Ascending aorta (tissue), 2 donors: Measurements from ENCODE around the gene ABHD8. TPM values are rescaled to one million over a fixed set of nuclear protein-coding genes. Genes with fewer than 3 reads are reported as not detected.

Experiments used
- DNase-seq, 2 donors: peaks; one replicate each; pipeline ENCODE4 v3.0.0-alpha.2; 2019; ENCODE audit warnings: low spot score in 2 of 2
- H3K27ac ChIP-seq, 2 donors: fragments of 200-600 bp; sonication (generic); one replicate each; pipeline ENCODE4 v1.5.1; 2016 to 2017; ENCODE audit warnings: mild to moderate bottlenecking in 1 of 2
- H3K27me3 ChIP-seq: fragments of 200-600 bp; sonication (generic); one replicate; pipeline ENCODE4 v1.5.1; 2017
- H3K36me3 ChIP-seq, 2 donors: fragments of 200-600 bp; sonication (generic); one replicate each; pipeline ENCODE4 v1.5.1; 2016
- H3K4me1 ChIP-seq, 2 donors: fragments of 200-600 bp; sonication (generic); one replicate each; pipeline ENCODE4 v1.5.1; 2016 to 2017; ENCODE audit warnings: mild to moderate bottlenecking in 1 of 2
- H3K4me3 ChIP-seq, 2 donors: fragments of 200-600 bp; sonication (generic); one replicate each; pipeline ENCODE4 v1.5.1; 2016 to 2017; ENCODE audit warnings: mild to moderate bottlenecking in 1 of 2
- H3K9me3 ChIP-seq, 2 donors: fragments of 200-600 bp; sonication (generic); one replicate each; pipeline ENCODE4 v1.5.1; 2016
- intact Hi-C: fragments of 100-400 bp; cut with DNase I; formaldehyde crosslinking; loops from one replicate; pipeline ENCODE4 v1.15.1; 2023
- total RNA-seq: library from RNA; depleted of rRNA; stranded (reverse); fragments of >200 nt; gene quantifications from one replicate; pipeline ENCODE4 v1.1.0, GENCODE V29; 2016
- TF ChIP-seq, protein P1 (sequence below), 3 experiments: fragments of 200-600 bp in 2 of 3; fragments of 450-650 bp in 1 of 3; sonication (generic) in 2 of 3; IDR thresholded peaks; one replicate each; pipeline ENCODE4 v1.5.1; 2016 to 2019; ENCODE audit warnings: antibody characterized with exemption in 3 of 3, mild to moderate bottlenecking in 1 of 3, moderate library complexity in 1 of 3

Gene ABHD8
- total RNA-seq, 1 donor from 2014 or later = 32.2 TPM

DNA sequence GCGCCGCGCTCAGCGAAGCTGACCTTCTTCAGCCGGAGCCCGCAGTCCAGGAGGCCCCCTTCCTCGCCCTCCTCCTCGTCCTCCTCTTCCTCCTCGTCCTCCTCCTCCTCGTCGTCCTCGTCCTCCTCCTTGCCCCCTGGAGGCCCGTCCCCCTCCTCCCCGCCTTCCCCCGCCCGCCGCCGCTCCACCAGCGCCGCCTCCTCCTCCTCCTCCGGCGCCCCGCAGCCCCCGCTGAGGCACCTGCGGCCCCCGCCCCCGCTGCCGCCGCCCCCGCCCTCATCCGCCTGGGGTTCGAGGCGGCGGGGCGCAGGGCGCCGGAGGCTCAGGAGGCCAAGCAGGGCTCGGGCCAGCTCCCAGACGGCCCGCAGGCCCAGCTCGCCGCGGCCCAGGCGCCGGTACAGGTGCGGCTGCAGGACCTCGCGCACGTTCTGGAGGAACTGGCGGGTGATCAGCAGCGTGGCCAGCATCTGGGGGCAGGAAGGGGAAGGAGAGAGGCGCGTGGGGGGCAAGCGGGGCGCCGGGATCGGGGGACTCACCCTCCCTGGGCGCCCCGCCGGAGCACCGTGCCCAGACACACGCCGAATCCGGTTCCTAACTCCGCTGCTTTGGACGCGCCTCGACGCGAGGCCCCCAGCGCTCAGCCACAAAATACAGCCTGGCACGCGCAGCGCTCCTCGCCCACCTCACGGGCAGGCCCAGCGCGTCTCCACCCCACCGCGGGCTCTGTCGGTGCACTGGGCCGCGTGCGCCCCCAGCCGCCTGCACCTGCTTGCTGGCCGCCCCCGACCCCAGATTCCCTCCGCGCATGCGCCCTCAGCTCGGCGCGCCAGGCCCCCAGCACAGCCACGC, 25.5 kb upstream of the ABHD8 start:
- H3K9me3 ChIP-seq = no peaks in the 10 kb centered on the region
- H3K4me1 ChIP-seq = peaks cover 4 to 14% of the 10 kb centered on the region in 2 donors
- no peak for DNase-seq
- intact Hi-C loops = no loop called here
- H3K36me3 ChIP-seq = no peaks in the 10 kb centered on the region
- H3K4me3 ChIP-seq = peak overlapping the region; percentile 27 to 30
- H3K27ac ChIP-seq = no peak overlapping the region
- no peaks in the 10 kb centered on the region for H3K27me3 ChIP-seq
- TF ChIP-seq, protein P1, sequence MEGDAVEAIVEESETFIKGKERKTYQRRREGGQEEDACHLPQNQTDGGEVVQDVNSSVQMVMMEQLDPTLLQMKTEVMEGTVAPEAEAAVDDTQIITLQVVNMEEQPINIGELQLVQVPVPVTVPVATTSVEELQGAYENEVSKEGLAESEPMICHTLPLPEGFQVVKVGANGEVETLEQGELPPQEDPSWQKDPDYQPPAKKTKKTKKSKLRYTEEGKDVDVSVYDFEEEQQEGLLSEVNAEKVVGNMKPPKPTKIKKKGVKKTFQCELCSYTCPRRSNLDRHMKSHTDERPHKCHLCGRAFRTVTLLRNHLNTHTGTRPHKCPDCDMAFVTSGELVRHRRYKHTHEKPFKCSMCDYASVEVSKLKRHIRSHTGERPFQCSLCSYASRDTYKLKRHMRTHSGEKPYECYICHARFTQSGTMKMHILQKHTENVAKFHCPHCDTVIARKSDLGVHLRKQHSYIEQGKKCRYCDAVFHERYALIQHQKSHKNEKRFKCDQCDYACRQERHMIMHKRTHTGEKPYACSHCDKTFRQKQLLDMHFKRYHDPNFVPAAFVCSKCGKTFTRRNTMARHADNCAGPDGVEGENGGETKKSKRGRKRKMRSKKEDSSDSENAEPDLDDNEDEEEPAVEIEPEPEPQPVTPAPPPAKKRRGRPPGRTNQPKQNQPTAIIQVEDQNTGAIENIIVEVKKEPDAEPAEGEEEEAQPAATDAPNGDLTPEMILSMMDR (IDR thresholded peaks at IDR 0.05) = no peak

DNA sequence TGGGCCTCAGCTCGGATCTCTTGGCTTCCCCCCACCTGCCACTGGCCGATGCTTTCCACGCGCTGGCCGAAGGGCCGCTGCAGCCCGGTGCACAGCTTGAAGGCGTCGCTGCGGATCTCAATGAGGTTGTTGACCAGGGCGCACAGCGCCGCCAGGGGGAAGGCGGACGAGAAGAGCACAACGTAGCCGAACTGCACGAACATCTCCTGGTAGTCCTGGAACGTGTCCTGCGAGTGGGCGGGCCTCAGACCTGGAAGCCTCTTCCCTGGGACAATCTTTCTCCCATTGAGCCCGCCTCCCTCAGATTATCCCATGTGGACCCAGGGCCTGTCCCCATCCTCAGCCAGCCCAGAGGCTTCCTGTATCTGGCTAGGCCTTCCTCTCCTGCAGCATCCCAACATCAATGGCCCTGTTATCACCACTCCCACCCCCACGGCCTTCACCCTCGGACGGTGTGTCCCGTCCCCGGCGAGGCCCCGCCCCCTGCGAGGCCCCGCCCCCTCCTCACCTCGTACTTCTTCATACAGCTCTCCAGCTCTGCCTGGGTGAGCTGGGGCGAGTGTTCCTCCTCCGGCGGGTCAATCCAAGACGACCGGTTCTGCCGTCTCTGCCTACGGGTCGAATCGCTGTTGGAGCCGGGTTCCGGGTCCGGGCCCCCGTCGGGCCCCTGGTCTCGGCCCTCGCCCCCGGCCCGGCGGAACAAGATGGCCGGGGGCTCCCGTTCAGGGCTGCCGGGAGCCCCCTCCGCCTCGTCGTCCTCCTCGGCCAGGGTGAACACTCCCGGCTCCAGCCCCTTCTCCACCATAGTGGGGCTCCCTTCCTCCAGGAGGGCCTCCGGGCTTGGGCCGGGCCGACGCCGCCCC, 24.7 kb upstream of the ABHD8 start:
- H3K9me3 ChIP-seq = no peaks in the 10 kb centered on the region
- no peaks in the 10 kb centered on the region for H3K27me3 ChIP-seq
- TF ChIP-seq, protein P1 (IDR thresholded peaks at IDR 0.05) = no peak
- no peak for DNase-seq
- H3K4me3 ChIP-seq = peak overlapping the region; percentile 27 to 30
- H3K4me1 ChIP-seq = peaks cover 10 to 18% of the 10 kb centered on the region in 2 donors
- intact Hi-C loops = no loop called here
- no peak overlapping the region for H3K27ac ChIP-seq
- H3K36me3 ChIP-seq = no peaks in the 10 kb centered on the region

DNA sequence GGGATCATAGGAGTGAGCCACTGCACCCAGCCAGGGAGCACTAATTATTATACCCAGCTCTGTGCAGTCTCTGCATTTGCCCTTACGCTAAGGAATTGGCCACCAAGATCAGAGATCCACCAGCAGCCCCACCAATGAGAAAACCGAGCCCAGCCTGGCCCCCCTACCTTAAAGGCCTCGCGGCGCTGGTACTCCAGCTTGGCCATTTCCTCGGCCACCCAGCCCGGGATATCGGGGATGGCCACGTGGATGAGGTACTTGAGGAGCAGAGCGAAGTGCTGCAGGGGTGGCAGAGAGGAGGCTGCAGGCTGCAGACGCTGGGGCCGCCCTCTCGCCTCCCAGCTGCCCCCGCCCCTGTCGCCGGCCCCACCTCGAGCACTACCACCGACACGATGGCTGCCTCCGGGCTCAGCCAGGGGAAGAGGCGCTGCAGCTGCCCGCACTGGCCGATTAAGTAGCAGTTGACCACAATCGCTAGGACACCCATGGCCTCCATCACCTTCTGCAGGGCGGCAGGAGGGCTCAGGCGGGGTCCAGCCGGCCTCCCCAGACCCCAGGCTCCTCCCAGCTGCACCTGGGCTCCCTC, 23.9 kb upstream of the ABHD8 start:
- Histone ChIP-seq H3K4me3 (no peak overlapping the region), H3K9me3 (no peaks in the 10 kb centered on the region), H3K36me3 (no peaks in the 10 kb centered on the region), H3K27ac (no peak overlapping the region), H3K27me3 (no peaks in the 10 kb centered on the region), H3K4me1 (peaks cover 13 to 18% of the 10 kb centered on the region in 2 donors)
- no peak for DNase-seq
- intact Hi-C loops = no loop called here
- TF ChIP-seq, protein P1 (IDR thresholded peaks at IDR 0.05) = no peak

DNA sequence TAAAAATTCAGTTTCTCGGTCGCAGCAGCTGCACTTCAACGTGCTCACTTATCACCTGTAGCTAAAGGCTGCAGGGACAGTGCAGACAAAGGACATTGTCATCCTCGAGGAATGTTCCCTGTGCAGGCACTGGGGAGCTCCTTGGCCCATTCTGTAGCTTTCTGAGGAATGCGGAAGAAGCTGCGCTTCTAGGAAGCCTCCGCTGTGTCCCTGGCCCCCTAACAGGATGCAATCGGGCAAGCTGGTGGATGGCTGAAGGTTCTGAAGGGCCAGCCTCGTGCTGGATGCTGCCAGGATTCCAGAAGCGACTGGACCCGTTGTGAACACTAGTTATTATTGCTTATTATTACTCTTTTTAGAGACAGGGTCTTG, 23.4 kb upstream of the ABHD8 start:
- Histone ChIP-seq H3K27me3 (no peaks in the 10 kb centered on the region), H3K27ac (no peak overlapping the region), H3K36me3 (peaks cover 3 to 4% of the 10 kb centered on the region in 2 donors), H3K9me3 (no peaks in the 10 kb centered on the region), H3K4me1 (peaks cover 13 to 18% of the 10 kb centered on the region in 2 donors), H3K4me3 (no peak overlapping the region)
- TF ChIP-seq, protein P1 (IDR thresholded peaks at IDR 0.05) = no peak
- no peak for DNase-seq
- intact Hi-C loops = no loop called here

DNA sequence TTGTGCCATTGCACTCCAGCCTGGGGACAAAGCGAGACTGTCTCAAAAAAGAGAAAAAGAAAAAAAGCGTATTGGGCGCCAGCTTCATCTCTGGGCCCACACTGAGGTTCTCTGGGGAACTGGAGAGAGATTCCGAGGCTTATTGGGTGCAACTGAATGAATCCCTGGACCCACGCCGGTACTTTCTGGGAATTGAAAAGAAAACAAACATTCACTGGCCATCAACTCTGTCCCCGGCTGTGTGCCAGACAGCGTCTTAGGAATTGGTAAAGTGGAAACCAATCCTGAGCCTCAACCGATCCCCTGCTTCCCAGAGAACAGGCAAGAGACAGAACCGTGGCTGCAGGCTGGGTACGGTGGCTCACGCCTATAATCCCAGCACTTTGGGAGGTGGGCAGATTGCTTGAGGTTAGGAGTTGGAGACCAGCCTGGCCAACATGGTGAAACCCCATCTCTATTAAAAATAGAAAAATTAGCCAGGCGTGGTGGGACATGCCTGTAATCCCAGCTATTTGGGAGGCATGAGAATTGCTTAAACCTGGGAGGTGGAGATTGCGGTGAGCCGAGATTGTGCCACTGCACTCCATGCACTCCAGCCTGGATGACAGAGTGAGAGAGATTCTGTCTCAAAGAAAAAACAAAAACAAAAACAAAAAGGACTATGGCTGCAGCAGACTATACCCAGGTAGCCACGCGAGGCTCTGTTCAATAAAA, 22.8 kb upstream of the ABHD8 start:
- peak overlapping the region in 1 of 2 donors; percentile 34 for H3K27ac ChIP-seq
- H3K27me3 ChIP-seq = no peaks in the 10 kb centered on the region
- H3K4me1 ChIP-seq = peaks cover 13 to 18% of the 10 kb centered on the region in 2 donors
- no peak overlapping the region for H3K4me3 ChIP-seq
- peak in 1 of 2 donors; percentile 83 for DNase-seq
- peaks cover 8 to 9% of the 10 kb centered on the region in 2 donors for H3K36me3 ChIP-seq
- H3K9me3 ChIP-seq = no peaks in the 10 kb centered on the region
- TF ChIP-seq, protein P1 (IDR thresholded peaks at IDR 0.05) = no peak
- intact Hi-C loops = no loop called here
